D721Med (cell line): ENCODE measurements around the gene ZNF160.
"Not testable (repeated sequence)": the region's sequence is repeated elsewhere in the genome, so short reads cannot be mapped to it uniquely, and the experiment has no call there.

Source experiments
- DNase-seq: peaks from one replicate; pipeline ENCODE4 v3.0.0; 2011; ENCODE audit warnings: low spot score; ENCODE audit not compliant: insufficient read length
- FAIRE-seq: peaks from 2 replicates; lab custom pipeline; 2011; peaks lifted over from hg19 to GRCh38; lab: Jason Lieb, UNC
- CTCF ChIP-seq: IDR thresholded peaks from 2 replicates; pipeline ENCODE4 v1.5.1; 2012; ENCODE audit warnings: mild to moderate bottlenecking, control low read depth; ENCODE audit not compliant: insufficient read depth; ENCODE audit errors: missing control alignments

Gene ZNF160

GRCh38 chr19:53102206-53102755 lies 941 bp downstream of the ZNF160 start:
- TF ChIP-seq CTCF: no peak
- FAIRE-seq: no peak
- peak; percentile 44 for DNase-seq

GRCh38 chr19:53101518-53101917 lies 1.7 kb downstream of the ZNF160 start:
- DNase-seq: no peak
- no peak for FAIRE-seq
- TF ChIP-seq CTCF: no peak

- not testable (repeated sequence) for FAIRE-seq, DNase-seq
Measured at GRCh38 chr19:53098570-53098969, 4.7 kb downstream of the ZNF160 start.

- not testable (repeated sequence) for DNase-seq, FAIRE-seq
Measured at GRCh38 chr19:53096982-53097690, 6.1 kb downstream of the ZNF160 start.

- DNase-seq, FAIRE-seq: not testable (repeated sequence)
Measured at GRCh38 chr19:53096579-53096978, 6.6 kb downstream of the ZNF160 start.

- no peak for DNase-seq
- no peak for TF ChIP-seq CTCF
- no peak for FAIRE-seq
Measured at GRCh38 chr19:53094754-53095575, 8.3 kb downstream of the ZNF160 start.

- DNase-seq (no peak), FAIRE-seq (no peak)
- TF ChIP-seq CTCF: no peak
Measured at GRCh38 chr19:53092723-53093122, 10.5 kb downstream of the ZNF160 start.

GRCh38 chr19:53091413-53092254 lies 11.6 kb downstream of the ZNF160 start:
- DNase-seq (no peak), FAIRE-seq (no peak)
- no peak for TF ChIP-seq CTCF
